ENCODE data around the gene ERGIC1.

The ERGIC1 gene

DNA sequence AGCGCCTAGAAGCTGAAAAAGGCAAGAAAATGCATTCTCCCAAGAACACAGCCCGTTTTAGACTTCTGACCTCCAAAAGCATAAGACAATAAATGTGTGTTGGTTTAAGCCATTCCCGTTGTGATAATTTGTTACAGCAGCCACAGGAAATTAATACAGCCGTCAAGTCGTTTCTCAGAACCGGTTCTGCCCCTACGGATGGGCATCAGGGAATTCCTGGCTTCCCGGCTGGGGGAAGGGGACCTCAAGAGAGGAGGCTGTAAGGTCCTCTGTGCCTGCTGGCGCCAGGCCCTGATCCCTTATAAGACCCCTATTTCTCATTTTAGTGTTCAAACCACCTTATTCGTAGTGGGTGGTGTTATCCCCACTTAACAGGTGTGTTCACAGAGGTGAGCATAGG is 74.6 kb downstream of the ERGIC1 start:
- Histone ChIP-seq H3K4me1 (ENCODE audit: insufficient read depth, low read length) (peaks cover 13% of the 10 kb centered on the region), H3K9me3 (ENCODE audit: insufficient read depth, low read depth, low read length) (no peaks in the 10 kb centered on the region), H3K27ac (ENCODE audit: low read depth, low read length) (no peak overlapping the region), H3K4me3 (ENCODE audit: low read length) (no peak overlapping the region), H3K36me3 (ENCODE audit: insufficient read depth, low read length) (peaks cover 41% of the 10 kb centered on the region), H3K27me3 (ENCODE audit: insufficient read depth, low read length) (no peaks in the 10 kb centered on the region), H3K9ac (ENCODE audit: low read depth, low read length) (no peak overlapping the region)
- 95% methylated on average over 9 of the region's 10 CpGs for WGBS

GRCh38 chr5:172909931-172910502 is 76.0 kb downstream of the ERGIC1 start:
- H3K27me3 ChIP-seq (ENCODE audit: insufficient read depth, low read length): no peaks in the 10 kb centered on the region

GRCh38 chr5:172910828-172911627 is 77.0 kb downstream of the ERGIC1 start:
- no peaks in the 10 kb centered on the region for H3K9me3 ChIP-seq (ENCODE audit: insufficient read depth, low read depth, low read length)
- peaks cover 6% of the 10 kb centered on the region for H3K4me1 ChIP-seq (ENCODE audit: insufficient read depth, low read length)
- 92% methylated on average over 9 of the region's 9 CpGs for WGBS
- H3K9ac ChIP-seq (ENCODE audit: low read depth, low read length): no peak overlapping the region
- H3K27me3 ChIP-seq (ENCODE audit: insufficient read depth, low read length): no peaks in the 10 kb centered on the region
- no peak overlapping the region for H3K27ac ChIP-seq (ENCODE audit: low read depth, low read length)
- peaks cover 56% of the 10 kb centered on the region for H3K36me3 ChIP-seq (ENCODE audit: insufficient read depth, low read length)
- H3K4me3 ChIP-seq (ENCODE audit: low read length): no peak overlapping the region

More at GRCh38 chr5:172909931-172910502, 76.0 kb downstream of the ERGIC1 start:
- peaks cover 13% of the 10 kb centered on the region for H3K4me1 ChIP-seq (ENCODE audit: insufficient read depth, low read length)
- no peak overlapping the region for H3K27ac ChIP-seq (ENCODE audit: low read depth, low read length)
- WGBS: 81% methylated on average over 8 of the region's 8 CpGs
- no peak overlapping the region for H3K9ac ChIP-seq (ENCODE audit: low read depth, low read length)
- H3K4me3 ChIP-seq (ENCODE audit: low read length): no peak overlapping the region
- H3K9me3 ChIP-seq (ENCODE audit: insufficient read depth, low read depth, low read length): no peaks in the 10 kb centered on the region
- peaks cover 46% of the 10 kb centered on the region for H3K36me3 ChIP-seq (ENCODE audit: insufficient read depth, low read length)

GRCh38 chr5:172911628-172911880 is 77.5 kb downstream of the ERGIC1 start:
- H3K9ac ChIP-seq (ENCODE audit: low read depth, low read length): no peak overlapping the region
- H3K36me3 ChIP-seq (ENCODE audit: insufficient read depth, low read length): peaks cover 61% of the 10 kb centered on the region
- no peak overlapping the region for H3K27ac ChIP-seq (ENCODE audit: low read depth, low read length)

GRCh38 chr5:172911976-172912375 is 77.9 kb downstream of the ERGIC1 start:
- Histone ChIP-seq H3K4me1 (ENCODE audit: insufficient read depth, low read length) (no peaks in the 10 kb centered on the region), H3K4me3 (ENCODE audit: low read length) (no peak overlapping the region), H3K9ac (ENCODE audit: low read depth, low read length) (no peak overlapping the region), H3K9me3 (ENCODE audit: insufficient read depth, low read depth, low read length) (no peaks in the 10 kb centered on the region), H3K27ac (ENCODE audit: low read depth, low read length) (no peak overlapping the region), H3K36me3 (ENCODE audit: insufficient read depth, low read length) (peaks cover 62% of the 10 kb centered on the region), H3K27me3 (ENCODE audit: insufficient read depth, low read length) (no peaks in the 10 kb centered on the region)
- 100% methylated on average over 1 of the region's 1 CpG for WGBS

More at GRCh38 chr5:172911628-172911880, 77.5 kb downstream of the ERGIC1 start:
- Histone ChIP-seq H3K4me1 (ENCODE audit: insufficient read depth, low read length) (0 out of 2 replicates have a peak, but pooled peaks cover under 1% of the 10 kb centered on the region), H3K4me3 (ENCODE audit: low read length) (no peak overlapping the region), H3K27me3 (ENCODE audit: insufficient read depth, low read length) (no peaks in the 10 kb centered on the region), H3K9me3 (ENCODE audit: insufficient read depth, low read depth, low read length) (no peaks in the 10 kb centered on the region)
- 95% methylated on average over 2 of the region's 2 CpGs for WGBS

DNA sequence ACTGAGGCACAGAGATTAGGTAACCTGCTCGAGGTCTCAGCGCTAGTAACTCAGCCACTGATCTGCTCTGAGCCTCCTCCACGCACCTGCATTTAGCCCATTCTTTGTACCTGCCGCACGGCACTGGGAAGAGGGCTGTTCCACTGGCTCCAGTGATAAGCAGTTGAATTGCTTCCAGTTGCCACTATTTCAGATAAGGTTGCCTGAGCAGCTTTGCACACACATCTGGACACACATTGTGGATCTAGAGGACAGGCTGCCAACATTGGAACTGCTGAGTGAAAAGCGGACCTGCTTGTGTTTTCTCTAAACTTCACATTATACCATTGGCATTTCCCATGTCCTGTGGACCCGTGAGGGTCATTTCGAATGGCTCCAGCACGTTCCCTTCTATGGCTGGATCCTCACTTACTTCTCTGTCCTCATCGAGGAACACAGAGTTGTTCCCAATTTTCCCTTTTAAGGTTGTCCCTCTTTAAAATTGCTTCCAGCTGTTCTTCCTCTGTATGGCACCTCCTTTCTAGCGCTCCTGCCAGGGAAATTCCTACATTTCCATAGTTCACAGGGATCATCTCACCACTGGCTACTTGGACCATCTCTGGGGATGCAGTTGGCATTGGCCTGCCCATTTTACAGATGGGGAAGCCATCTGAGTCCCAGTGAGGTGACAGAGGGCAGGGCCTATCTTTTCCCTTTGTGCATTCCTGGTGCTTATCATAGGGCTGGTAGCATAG is 79.2 kb downstream of the ERGIC1 start:
- H3K9ac ChIP-seq (ENCODE audit: low read depth, low read length): no peak overlapping the region
- peaks cover 75% of the 10 kb centered on the region for H3K36me3 ChIP-seq (ENCODE audit: insufficient read depth, low read length)
- H3K27ac ChIP-seq (ENCODE audit: low read depth, low read length): no peak overlapping the region
- no peaks in the 10 kb centered on the region for H3K27me3 ChIP-seq (ENCODE audit: insufficient read depth, low read length)
- H3K9me3 ChIP-seq (ENCODE audit: insufficient read depth, low read depth, low read length): no peaks in the 10 kb centered on the region
- 94% methylated on average over 11 of the region's 11 CpGs for WGBS
- H3K4me1 ChIP-seq (ENCODE audit: insufficient read depth, low read length): no peaks in the 10 kb centered on the region
- H3K4me3 ChIP-seq (ENCODE audit: low read length): no peak overlapping the region

- WGBS: 96% methylated on average over 10 of the region's 10 CpGs
- Histone ChIP-seq H3K36me3 (ENCODE audit: insufficient read depth, low read length) (peaks cover 82% of the 10 kb centered on the region), H3K9ac (ENCODE audit: low read depth, low read length) (no peak overlapping the region), H3K4me1 (ENCODE audit: insufficient read depth, low read length) (no peaks in the 10 kb centered on the region), H3K4me3 (ENCODE audit: low read length) (no peak overlapping the region), H3K27me3 (ENCODE audit: insufficient read depth, low read length) (no peaks in the 10 kb centered on the region), H3K9me3 (ENCODE audit: insufficient read depth, low read depth, low read length) (no peaks in the 10 kb centered on the region), H3K27ac (ENCODE audit: low read depth, low read length) (no peak overlapping the region)
Measured at GRCh38 chr5:172915514-172915913, 81.5 kb downstream of the ERGIC1 start.

DNA sequence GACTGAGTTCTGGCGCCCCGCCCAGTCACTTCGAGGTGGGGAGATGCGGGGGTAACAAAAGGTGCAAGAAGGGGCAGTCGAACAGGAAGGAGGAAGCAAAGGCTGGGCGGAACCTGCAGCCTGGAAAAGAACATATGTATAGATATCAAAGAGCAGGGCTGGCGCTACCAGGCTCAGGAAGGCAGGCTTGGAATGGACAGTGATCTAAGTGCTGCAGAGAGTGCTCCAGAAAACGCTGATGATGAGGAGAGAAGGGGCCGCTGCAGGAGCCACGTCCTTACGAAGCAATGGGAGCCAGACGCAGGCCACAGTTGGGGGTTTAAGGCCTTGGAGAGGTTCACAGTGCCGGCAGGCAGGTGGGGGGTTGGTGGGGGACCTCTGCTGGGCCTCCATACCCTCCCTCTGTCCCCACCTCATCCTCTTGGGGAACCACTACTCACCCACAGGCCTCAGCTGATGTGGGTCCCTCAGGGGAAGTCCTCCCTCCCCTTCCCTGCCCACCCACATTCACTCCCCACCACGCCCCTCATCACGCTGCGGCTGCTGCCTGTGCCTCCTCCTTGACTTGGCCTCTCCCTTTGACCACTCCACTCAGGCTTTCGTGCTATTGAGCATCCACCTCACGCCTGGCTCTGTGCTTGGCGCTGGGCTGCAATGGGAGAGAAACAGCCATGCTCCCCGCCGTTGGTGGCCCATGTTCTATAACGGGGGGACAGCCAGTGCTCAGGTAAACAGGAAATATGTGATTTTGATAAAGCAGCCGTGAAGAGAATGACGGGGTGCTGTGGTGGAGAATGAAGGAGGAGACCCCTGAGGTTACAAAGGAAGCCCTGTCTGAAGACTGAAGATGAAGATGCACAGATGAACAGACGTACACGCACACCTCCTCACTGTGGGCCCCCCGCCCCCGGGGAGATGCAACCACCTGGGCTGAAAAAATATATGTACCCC is 84.6 kb downstream of the ERGIC1 start:
- Histone ChIP-seq H3K9ac (ENCODE audit: low read depth, low read length) (no peak overlapping the region), H3K4me1 (ENCODE audit: insufficient read depth, low read length) (no peaks in the 10 kb centered on the region), H3K36me3 (ENCODE audit: insufficient read depth, low read length) (peaks cover 56% of the 10 kb centered on the region), H3K9me3 (ENCODE audit: insufficient read depth, low read depth, low read length) (no peaks in the 10 kb centered on the region), H3K4me3 (ENCODE audit: low read length) (no peak overlapping the region), H3K27ac (ENCODE audit: low read depth, low read length) (no peak overlapping the region), H3K27me3 (ENCODE audit: insufficient read depth, low read length) (no peaks in the 10 kb centered on the region)
- 95% methylated on average over 27 of the region's 28 CpGs for WGBS

- Histone ChIP-seq H3K9me3 (ENCODE audit: insufficient read depth, low read depth, low read length) (no peaks in the 10 kb centered on the region), H3K9ac (ENCODE audit: low read depth, low read length) (no peak overlapping the region), H3K27ac (ENCODE audit: low read depth, low read length) (no peak overlapping the region), H3K4me3 (ENCODE audit: low read length) (no peak overlapping the region), H3K27me3 (ENCODE audit: insufficient read depth, low read length) (no peaks in the 10 kb centered on the region), H3K36me3 (ENCODE audit: insufficient read depth, low read length) (peaks cover 53% of the 10 kb centered on the region), H3K4me1 (ENCODE audit: insufficient read depth, low read length) (no peaks in the 10 kb centered on the region)
- 88% methylated on average over 16 of the region's 16 CpGs for WGBS
Measured at GRCh38 chr5:172919525-172920446, 85.7 kb downstream of the ERGIC1 start.

- Histone ChIP-seq H3K9ac (ENCODE audit: low read depth, low read length) (no peak overlapping the region), H3K4me3 (ENCODE audit: low read length) (no peak overlapping the region), H3K9me3 (ENCODE audit: insufficient read depth, low read depth, low read length) (no peaks in the 10 kb centered on the region), H3K36me3 (ENCODE audit: insufficient read depth, low read length) (peaks cover 50% of the 10 kb centered on the region), H3K27ac (ENCODE audit: low read depth, low read length) (no peak overlapping the region), H3K4me1 (ENCODE audit: insufficient read depth, low read length) (no peaks in the 10 kb centered on the region), H3K27me3 (ENCODE audit: insufficient read depth, low read length) (no peaks in the 10 kb centered on the region)
- 85% methylated on average over 13 of the region's 13 CpGs for WGBS
Measured at GRCh38 chr5:172920447-172920849, 86.4 kb downstream of the ERGIC1 start.
